GM12872 (cell line): ENCODE results near the gene MMP25.
A peak's percentile ranks its signal among the peaks of the same experiment; 100 is the strongest.

Experiments used
- TF ChIP-seq, protein P1 (sequence below): IDR thresholded peaks from 3 replicates; pipeline ENCODE4 v1.5.1; 2011; ENCODE audit warnings: low read depth, mild to moderate bottlenecking, low read length, moderate library complexity; ENCODE audit not compliant: insufficient read depth

MMP25 gene

GRCh38 chr16:3099395-3099731, 53.0 kb downstream of the MMP25 start:
- TF ChIP-seq, protein P1, sequence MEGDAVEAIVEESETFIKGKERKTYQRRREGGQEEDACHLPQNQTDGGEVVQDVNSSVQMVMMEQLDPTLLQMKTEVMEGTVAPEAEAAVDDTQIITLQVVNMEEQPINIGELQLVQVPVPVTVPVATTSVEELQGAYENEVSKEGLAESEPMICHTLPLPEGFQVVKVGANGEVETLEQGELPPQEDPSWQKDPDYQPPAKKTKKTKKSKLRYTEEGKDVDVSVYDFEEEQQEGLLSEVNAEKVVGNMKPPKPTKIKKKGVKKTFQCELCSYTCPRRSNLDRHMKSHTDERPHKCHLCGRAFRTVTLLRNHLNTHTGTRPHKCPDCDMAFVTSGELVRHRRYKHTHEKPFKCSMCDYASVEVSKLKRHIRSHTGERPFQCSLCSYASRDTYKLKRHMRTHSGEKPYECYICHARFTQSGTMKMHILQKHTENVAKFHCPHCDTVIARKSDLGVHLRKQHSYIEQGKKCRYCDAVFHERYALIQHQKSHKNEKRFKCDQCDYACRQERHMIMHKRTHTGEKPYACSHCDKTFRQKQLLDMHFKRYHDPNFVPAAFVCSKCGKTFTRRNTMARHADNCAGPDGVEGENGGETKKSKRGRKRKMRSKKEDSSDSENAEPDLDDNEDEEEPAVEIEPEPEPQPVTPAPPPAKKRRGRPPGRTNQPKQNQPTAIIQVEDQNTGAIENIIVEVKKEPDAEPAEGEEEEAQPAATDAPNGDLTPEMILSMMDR, result no peak

DNA sequence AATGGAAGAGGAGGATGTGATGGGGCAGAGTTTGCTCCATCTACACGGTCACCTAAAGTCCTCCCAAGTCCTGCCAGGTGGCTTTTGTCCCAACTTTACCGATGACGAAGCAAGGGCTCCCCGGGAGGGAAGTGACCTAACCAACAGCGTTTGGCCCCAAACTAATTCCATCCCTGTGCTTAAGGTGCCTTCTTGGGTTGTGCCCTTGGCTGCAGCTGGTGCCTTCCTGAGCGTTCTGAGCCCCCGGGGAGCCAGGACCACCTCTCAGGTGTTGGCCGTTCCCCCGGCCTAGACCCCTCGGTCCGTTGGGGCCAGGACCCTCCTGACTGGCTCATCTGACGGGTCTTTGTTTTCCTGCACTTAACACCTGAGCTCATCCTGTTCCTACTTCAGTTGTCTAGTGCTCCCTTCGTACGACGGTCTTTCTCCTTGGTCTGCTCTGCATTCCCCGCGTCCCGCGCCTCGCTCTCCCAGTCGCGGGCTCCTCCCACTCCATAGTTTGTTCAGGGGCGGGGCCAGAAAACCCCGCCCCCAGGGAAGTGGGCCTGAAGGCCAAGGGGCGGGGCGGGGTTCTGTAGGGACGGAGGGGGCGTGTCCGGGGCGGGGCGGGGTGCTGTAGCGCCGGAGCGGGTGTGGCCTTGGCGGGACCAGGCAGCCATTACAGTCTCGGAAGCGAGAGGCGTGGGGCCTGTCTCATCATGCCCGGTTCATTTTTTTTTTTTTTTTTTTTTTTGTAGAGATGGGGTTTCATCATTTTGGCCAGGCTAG, 53.6 kb downstream of the MMP25 start:
- TF ChIP-seq, protein P1, result no peak

- TF ChIP-seq, protein P1, result peak; percentile 80
Observed at GRCh38 chr16:3101018-3101840, 54.9 kb downstream of the MMP25 start.

DNA sequence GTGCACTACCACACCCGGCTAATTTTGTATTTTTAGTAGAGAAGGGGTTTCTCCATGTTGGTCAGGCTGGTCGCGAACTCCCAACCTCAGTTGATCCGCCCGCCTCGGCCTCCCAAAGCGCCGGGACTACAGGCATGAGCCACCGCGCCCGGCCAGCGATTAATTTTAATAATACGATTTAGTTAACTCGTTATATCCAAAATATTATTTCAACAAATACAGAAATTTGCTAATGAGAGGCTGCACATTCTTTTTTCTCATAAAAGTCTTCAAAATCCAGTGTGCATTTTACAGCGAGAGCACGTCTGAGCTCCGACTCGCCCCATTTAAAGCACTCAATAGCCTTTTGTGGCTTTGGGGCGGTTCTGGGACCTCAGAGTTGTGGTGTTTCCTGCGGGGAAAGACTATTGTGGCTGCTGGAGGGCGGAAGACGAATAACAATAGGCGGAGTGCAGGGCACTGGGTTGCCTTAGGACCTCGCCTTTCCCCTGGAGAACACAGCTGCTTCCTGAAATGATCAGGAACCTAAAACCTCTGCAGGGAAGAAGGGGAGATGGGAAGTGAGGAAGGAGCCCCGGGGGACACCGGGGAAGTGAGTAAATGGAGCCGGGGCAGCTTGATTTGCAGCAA, 55.6 kb downstream of the MMP25 start:
- TF ChIP-seq, protein P1, result no peak

GRCh38 chr16:3106205-3106928, 60.0 kb downstream of the MMP25 start:
- TF ChIP-seq, protein P1, result no peak
